GM19467 (cell line): ENCODE results near the gene TTC3.

ENCODE experiments used
- ATAC-seq: cut with Tn5 transposase; IDR thresholded peaks from one replicate; pipeline ENCODE4 v1.9.1; 2021; ENCODE audit warnings: mild to moderate bottlenecking, moderate library complexity; ENCODE audit not compliant: unreplicated experiment

TTC3 gene

GRCh38 chr21:37061926-37062592 is 11.0 kb upstream of the TTC3 start:
- ATAC-seq = no peak

- ATAC-seq = no peak
Observed at GRCh38 chr21:37062593-37062935, 10.5 kb upstream of the TTC3 start.

GRCh38 chr21:37063433-37063832 is 9.6 kb upstream of the TTC3 start:
- ATAC-seq = no peak

- no peak for ATAC-seq
Observed at GRCh38 chr21:37064841-37065240, 8.2 kb upstream of the TTC3 start.

- no peak for ATAC-seq
Observed at GRCh38 chr21:37065561-37066177, 7.4 kb upstream of the TTC3 start.

- ATAC-seq = no peak
Observed at GRCh38 chr21:37071561-37072273, 1.3 kb upstream of the TTC3 start.

GRCh38 chr21:37072274-37072987 is 623 bp upstream of the TTC3 start:
- ATAC-seq = peak; percentile 35

GRCh38 chr21:37073417-37074196 is 553 bp downstream of the TTC3 start:
- peak; percentile 14 for ATAC-seq

- no peak for ATAC-seq
Observed at GRCh38 chr21:37074197-37074510, 1.1 kb downstream of the TTC3 start.

- no peak for ATAC-seq
Observed at GRCh38 chr21:37074546-37074945, 1.5 kb downstream of the TTC3 start.

- no peak for ATAC-seq
Observed at GRCh38 chr21:37075214-37075770, 2.2 kb downstream of the TTC3 start.

GRCh38 chr21:37076087-37076850 is 3.2 kb downstream of the TTC3 start:
- no peak for ATAC-seq

- ATAC-seq = no peak
Observed at GRCh38 chr21:37077403-37077802, 4.3 kb downstream of the TTC3 start.

- no peak for ATAC-seq
Observed at GRCh38 chr21:37079211-37079824, 6.3 kb downstream of the TTC3 start.

- ATAC-seq = no peak
Observed at GRCh38 chr21:37082375-37082774, 9.3 kb downstream of the TTC3 start.

- no peak for ATAC-seq
Observed at GRCh38 chr21:37082856-37083528, 9.9 kb downstream of the TTC3 start.

- ATAC-seq = no peak
Observed at GRCh38 chr21:37085726-37086125, 12.7 kb downstream of the TTC3 start.

- ATAC-seq = no peak
Observed at GRCh38 chr21:37087188-37087587, 14.1 kb downstream of the TTC3 start.

- no peak for ATAC-seq
Observed at GRCh38 chr21:37088186-37088735, 15.2 kb downstream of the TTC3 start.
